GM18873 (cell line): ENCODE results near the gene SPNS2.

Experiments
- ATAC-seq: cut with Tn5 transposase; IDR thresholded peaks from one replicate; pipeline ENCODE4 v1.9.1; 2021; ENCODE audit warnings: mild to moderate bottlenecking, moderate library complexity, moderate number of reproducible peaks; ENCODE audit not compliant: unreplicated experiment, low FRiP score

The SPNS2 gene

GRCh38 chr17:4536259-4536741 lies 37.6 kb downstream of the SPNS2 start:
- ATAC-seq = no peak

- ATAC-seq = no peak
Observed at GRCh38 chr17:4536742-4537411, 38.2 kb downstream of the SPNS2 start.

DNA sequence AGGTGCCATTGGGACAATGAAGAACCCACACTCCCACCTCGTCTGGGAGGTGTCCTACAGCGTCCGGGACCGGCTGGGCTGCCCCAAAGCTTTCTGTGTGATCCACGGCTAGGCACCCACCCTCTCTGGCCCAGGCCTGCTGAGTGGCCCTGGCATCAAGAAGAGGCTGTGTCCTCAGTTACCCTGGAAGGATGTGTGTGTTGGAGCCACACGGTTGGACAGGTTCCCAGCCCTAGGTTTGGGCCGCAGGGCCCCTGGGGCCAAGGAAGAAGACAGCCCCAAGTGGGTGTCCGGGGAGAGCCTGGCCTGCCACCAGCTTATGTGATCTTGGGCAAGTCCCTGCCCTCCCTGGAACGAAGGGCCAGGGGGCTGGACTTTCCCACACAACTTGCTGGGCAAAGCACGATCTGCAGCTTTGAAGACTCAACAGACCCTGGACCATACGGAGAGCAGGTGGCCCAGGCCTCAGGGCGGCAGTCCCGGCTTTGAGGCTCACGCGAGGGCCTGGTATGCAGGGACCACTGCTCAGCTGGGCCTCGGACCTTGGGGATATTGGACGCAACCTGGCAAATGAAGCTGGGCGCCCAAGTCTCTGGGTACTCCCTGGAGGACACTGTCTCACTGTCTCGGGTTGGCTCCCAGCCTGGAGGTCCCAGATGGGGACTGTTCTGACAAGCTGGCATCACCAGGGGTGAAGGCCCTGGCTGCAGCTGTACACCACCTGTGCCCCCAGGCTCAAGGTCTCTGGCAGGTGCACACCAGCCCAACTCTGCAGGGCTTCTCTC lies 39.0 kb downstream of the SPNS2 start:
- no peak for ATAC-seq

DNA sequence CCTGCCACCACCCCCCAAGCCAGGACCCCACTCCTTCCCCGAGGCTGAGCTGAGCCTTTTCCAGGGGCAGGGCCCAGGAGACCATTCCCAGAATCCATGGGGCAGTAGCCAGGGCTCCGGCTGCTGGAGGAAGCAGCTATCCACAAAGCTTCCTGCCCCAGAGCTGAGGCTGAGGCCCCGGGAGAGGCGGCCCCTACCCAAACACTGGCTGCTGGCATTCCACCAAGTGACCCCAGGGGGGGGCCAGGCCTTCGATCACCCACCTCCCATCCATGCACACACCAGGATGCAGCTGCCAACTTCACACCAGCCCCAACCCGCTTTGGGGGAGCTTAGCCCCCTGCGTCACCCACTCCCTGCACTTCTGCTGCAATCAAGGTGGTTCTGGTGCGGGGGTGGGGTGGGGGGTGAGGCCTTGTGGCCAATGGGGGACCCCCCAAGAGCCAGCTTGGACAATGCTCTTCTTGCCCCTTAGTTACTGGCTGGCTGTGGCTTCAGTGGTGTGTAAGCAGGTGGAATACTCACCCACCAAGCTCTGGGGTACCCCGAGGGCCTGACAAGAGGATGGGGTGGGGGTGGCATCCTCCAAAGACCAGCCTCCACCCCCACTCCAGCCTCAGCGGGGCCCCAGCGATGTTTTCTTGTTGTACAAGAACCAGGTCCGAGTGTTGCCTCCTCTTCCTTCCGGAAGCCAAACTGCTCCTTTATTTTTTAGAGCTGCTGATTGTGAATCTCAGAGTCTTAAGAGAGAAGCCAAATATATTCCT lies 39.7 kb downstream of the SPNS2 start:
- no peak for ATAC-seq

DNA sequence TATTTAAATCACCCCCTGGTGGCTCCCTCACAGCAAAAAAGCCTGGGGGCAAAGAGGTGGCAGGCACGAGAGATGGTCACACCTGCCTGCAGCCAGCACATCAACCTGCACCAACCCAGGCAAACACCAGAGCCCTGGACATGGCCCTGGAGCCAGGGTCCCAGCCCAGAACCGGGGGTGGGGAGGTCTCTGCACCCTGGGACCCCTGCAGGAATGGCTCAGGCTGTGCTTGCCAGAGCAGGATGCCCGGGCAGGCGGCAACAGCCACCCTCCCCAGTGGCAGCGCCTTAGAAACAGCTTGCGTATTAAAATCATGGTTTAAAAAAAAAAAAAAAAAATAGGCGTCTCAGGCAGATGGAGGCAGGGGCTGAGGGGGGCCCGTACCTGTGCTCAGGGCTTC lies 40.3 kb downstream of the SPNS2 start:
- no peak for ATAC-seq

GRCh38 chr17:4539576-4540223 lies 41.0 kb downstream of the SPNS2 start:
- no peak for ATAC-seq

GRCh38 chr17:4540224-4540651 lies 41.6 kb downstream of the SPNS2 start:
- no peak for ATAC-seq

DNA sequence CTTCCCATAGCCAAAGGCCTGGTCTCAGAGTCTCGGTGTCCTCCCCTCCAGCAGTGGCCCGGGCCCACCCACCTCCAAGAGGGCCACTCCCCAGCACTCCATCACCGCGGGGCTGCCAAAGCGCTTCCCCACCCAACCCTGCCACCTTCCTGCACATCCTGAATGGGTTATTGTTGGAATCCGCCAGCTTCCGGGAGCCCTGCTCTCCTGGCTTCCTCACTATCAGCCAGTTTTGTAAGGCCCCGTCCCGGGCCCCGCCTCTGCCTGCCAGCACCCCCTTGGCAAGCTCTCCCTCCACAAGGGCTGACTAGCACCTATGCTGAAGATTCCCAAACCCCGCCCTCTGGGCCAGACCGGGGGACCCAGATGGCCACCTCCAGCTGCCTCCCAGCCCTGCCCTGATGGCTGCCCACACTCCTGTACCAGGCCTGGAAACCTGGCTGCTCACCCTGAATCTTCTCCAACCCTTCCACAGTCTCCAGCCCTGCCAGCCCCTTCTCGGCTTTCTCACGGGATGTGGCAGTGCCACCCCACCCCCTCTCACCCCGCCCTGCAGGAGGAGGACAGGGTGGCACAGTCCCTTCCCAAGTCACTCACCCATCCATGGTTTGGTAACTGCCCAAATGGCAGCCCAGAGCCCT lies 42.1 kb downstream of the SPNS2 start:
- ATAC-seq = no peak

- ATAC-seq = no peak
Observed at GRCh38 chr17:4541328-4542002, 42.8 kb downstream of the SPNS2 start.

DNA sequence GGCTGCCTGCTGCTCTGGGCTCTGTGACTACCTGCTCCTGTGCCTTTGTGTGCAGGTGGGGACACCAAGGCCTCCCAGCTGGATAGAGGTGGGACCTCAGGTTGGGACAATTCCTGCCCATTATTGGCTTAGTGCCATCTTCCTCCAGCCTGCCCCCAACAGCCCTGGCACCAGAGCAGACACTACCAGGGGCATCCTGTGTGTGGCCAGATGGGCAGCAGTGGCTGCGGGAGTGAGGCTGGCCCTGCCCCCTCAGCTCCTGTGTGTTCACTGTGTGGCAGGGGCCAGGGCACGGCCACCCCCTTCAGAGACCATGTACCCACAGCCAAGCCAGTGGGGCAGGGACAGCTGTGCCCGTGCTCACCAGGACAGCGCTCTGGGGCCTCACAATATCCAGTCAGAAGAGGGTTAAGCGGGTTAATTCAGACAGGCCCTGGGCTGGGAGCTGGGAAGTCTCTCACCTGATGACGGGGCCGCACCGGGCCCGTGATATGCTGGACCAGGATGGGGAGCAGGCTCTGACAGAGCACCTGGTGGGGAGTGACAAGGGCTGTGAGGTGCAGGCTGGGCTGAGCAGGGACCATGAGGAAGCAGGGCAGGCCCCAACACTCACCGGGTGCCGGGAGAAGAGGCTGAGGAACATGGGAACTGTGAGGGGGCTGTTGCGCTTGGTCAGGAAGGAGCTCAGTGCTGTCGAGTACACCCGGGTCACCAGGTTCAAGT lies 43.5 kb downstream of the SPNS2 start:
- no peak for ATAC-seq

DNA sequence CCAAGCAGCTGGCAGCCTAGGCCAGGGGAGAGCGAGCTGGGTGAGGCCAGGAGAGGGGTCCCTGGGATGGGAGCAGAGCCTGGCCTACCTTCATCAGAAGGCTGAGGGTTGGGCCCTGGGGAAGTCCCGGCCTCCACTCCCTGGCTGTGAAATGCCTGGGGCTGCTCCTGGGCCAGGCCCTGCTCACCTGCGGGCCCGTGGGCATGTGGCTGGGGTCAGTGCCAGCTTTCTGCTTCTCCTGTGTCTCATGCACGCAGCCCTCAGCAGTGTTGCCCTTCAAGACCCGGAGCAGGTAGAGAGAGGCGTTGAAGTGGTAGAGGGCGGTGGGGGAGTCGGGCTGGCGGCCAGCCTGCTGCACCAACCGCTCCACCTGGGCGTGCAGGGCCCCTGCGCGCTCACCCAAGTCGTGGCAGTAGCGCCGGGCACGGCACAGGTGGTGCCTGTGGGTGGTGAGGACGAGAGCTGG lies 44.1 kb downstream of the SPNS2 start:
- no peak for ATAC-seq

GRCh38 chr17:4543557-4544026 lies 44.9 kb downstream of the SPNS2 start:
- ATAC-seq = no peak

DNA sequence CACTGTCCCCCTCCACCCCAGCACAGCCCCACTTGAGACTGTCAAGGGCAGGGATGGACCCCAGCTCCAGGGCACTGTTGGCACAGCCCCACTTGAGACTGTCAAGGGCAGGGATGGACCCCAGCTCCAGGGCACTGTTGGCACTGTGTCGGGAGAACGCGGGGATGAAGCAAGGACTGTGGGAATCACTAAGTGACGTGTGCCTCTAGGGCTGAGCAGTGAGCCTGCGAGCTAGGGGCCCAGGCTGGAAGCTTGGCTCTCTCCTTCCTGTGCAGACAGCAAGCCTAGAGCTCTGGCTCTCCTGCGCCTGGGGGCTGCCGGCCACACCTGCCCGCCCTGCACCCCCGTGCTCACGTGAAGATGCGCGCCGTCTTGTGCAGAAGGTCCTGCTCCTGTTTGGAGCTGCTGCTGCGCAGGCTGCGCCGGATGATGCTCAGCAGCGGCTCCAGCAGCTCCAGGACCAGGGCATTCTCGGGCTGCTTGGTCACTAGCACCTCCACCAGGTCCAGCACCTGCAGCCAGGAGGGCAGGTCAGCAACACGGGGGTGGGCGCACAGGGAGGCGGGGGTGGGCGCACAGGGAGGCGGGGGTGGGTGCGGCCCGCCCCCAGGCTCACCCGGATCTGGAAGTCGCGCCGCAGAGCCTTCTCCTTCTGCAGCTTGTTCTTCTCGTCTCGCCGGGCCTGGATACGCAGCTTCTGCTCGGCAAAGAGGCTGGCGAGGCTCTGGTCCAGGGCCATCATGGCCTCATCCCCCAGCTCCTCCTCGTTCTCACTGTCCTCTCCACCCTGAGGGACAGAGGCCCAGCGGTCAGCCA lies 45.7 kb downstream of the SPNS2 start:
- no peak for ATAC-seq

DNA sequence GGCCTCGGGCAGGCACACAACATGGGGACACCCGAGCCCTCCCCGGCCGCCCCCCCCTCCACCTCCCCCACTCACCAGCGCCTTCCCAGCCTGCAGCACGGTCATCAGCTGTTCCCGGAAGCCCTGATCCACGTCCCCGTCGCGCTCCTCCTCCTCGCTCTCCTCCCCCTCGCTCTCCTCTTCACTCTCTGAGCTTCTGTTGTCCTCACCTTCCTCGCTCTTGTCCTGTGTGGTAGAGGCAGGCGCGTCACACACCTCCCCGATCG lies 46.2 kb downstream of the SPNS2 start:
- no peak for ATAC-seq

DNA sequence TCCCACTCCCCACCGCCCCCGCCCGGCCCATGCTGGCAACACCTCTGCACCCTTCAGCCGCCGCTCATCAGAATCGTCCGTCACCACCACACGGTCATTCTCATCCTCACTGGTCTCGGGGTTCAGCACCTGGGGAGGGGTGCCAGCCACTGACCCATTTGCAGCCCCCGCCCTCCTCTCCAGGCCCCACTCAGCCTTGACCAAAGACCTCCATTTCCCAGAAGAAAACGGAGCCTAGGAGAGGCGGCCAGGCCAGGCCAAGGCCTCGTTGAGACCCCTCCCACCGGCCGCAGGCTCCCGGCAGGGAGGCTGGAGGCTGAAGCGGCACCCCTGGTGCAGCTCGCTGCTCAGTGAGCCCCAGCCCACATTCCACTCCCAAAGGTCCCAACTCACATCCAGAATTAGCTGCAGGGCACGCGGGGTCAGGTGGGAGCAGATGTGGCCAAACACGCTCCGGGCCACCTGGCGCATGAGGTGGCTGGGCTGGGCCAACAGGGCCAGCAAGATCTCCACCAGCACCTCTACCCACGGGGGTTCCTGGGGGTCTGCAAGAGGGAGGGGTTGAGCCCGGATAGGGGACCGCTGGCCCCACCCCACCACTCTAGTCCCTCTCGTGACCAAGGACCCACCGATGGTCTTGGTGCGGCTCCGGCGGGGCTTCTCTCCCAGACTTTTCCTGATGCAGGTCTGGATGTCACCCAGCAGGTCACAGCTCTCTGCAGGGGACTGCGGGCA lies 46.7 kb downstream of the SPNS2 start:
- ATAC-seq = no peak

GRCh38 chr17:4547118-4547906 lies 48.6 kb downstream of the SPNS2 start:
- ATAC-seq = no peak

GRCh38 chr17:4548061-4548461 lies 49.4 kb downstream of the SPNS2 start:
- no peak for ATAC-seq
